ENCODE results near the gene TRPV2.
"Not testable (repeated sequence)": the region's sequence is repeated elsewhere in the genome, so short reads cannot be mapped to it uniquely, and the experiment has no call there.

Gene TRPV2

GRCh38 chr17:16415031-16415924 lies at the start of gene TRPV2:
TSS of gene TRPV2 (plus strand) at chr17:16415571. CDS start at chr17:16417669, 2,098 bp downstream.
- DNase-seq = peak; percentile 33

- DNase-seq = no peak
These were observed 43.6 kb upstream of the TRPV2 start for GRCh38 chr17:16371742-16372141.

- DNase-seq = no peak
These were observed 41.0 kb upstream of the TRPV2 start for GRCh38 chr17:16374146-16374938.

- no peak for DNase-seq
These were observed 37.4 kb upstream of the TRPV2 start for GRCh38 chr17:16377941-16378341.

GRCh38 chr17:16378636-16379282 lies 36.6 kb upstream of the TRPV2 start:
- DNase-seq = no peak

- DNase-seq = no peak
These were observed 35.7 kb upstream of the TRPV2 start for GRCh38 chr17:16379654-16380053.

- DNase-seq = peak; percentile 93
These were observed 34.5 kb upstream of the TRPV2 start, which contains the start of gene UBB for GRCh38 chr17:16380640-16381495. TSS of gene UBB (plus strand) at chr17:16381091. CDS start at chr17:16381908, 817 bp downstream.

- DNase-seq = peak; percentile 11
These were observed 33.9 kb upstream of the TRPV2 start for GRCh38 chr17:16381496-16381820.

- DNase-seq = no peak
These were observed 32.2 kb upstream of the TRPV2 start for GRCh38 chr17:16383216-16383615.

- no peak for DNase-seq
These were observed 31.5 kb upstream of the TRPV2 start for GRCh38 chr17:16383772-16384287.

GRCh38 chr17:16384557-16384956 lies 30.8 kb upstream of the TRPV2 start:
- no peak for DNase-seq

GRCh38 chr17:16386126-16386507 lies 29.3 kb upstream of the TRPV2 start:
- DNase-seq = not testable (repeated sequence)

- no peak for DNase-seq
These were observed 23.9 kb upstream of the TRPV2 start for GRCh38 chr17:16391451-16391850.

GRCh38 chr17:16392491-16392890 lies 22.9 kb upstream of the TRPV2 start:
- DNase-seq = not testable (repeated sequence)

- not testable (repeated sequence) for DNase-seq
These were observed 19.5 kb upstream of the TRPV2 start for GRCh38 chr17:16395887-16396286.

- DNase-seq = not testable (repeated sequence)
These were observed 18.7 kb upstream of the TRPV2 start for GRCh38 chr17:16396693-16397092.

- no peak for DNase-seq
These were observed 16.8 kb upstream of the TRPV2 start for GRCh38 chr17:16398270-16399267.

- not testable (repeated sequence) for DNase-seq
These were observed 11.5 kb upstream of the TRPV2 start for GRCh38 chr17:16403847-16404246.

- DNase-seq = no peak
These were observed 8.4 kb upstream of the TRPV2 start for GRCh38 chr17:16406742-16407674.
